Heart right ventricle (tissue), 16 donors: Measurements from ENCODE around the gene SUMO2. TPM values are rescaled to one million over a fixed set of nuclear protein-coding genes. Genes with fewer than 3 reads are reported as not detected.
A peak's percentile ranks its signal among the peaks of the same experiment; 100 is the strongest.
"Not testable (repeated sequence)": the region's sequence is repeated elsewhere in the genome, so short reads cannot be mapped to it uniquely, and the experiment has no call there.

ENCODE experiments used
- ATAC-seq, 8 donors: fragments of 200-7000 bp; cut with Tn5 transposase; one replicate each; pipeline ENCODE4 v1.9.1; 2020; ENCODE audit warnings: mild to moderate bottlenecking in 8 of 8, moderate library complexity in 8 of 8, moderate number of reproducible peaks in 1 of 8
- DNase-seq, 2 donors: peaks; one replicate each; pipeline ENCODE4 v3.0.0-alpha.2; 2020
- H3K27ac ChIP-seq, 10 donors: fragments of 200-600 bp; sonication (generic) in 2 of 10; one replicate each; pipeline versions ENCODE4 v1.5.0 to v1.8.0; 2020 to 2022; ENCODE audit warnings: mild to moderate bottlenecking in 3 of 10
- H3K27me3 ChIP-seq, 7 donors: fragments of 200-600 bp; one replicate each; pipeline ENCODE4 v1.8.0; 2021 to 2022; ENCODE audit warnings: mild to moderate bottlenecking in 2 of 7
- H3K36me3 ChIP-seq, 9 donors: fragments of 200-600 bp; sonication (generic) in 1 of 9; one replicate each; pipeline versions ENCODE4 v1.5.0 to v1.8.0; 2020 to 2022; ENCODE audit warnings: mild to moderate bottlenecking in 2 of 9
- H3K4me1 ChIP-seq, 9 donors: fragments of 200-600 bp; sonication (generic) in 1 of 9; one replicate each; pipeline versions ENCODE4 v1.5.0 to v1.8.0; 2020 to 2022; ENCODE audit warnings: mild to moderate bottlenecking in 4 of 9
- H3K4me3 ChIP-seq, 10 donors: fragments of 200-600 bp; sonication (generic) in 2 of 10; one replicate each; pipeline versions ENCODE4 v1.5.0 to v1.8.0; 2020 to 2022; ENCODE audit warnings: mild to moderate bottlenecking in 7 of 10, moderate library complexity in 2 of 10
- H3K9me3 ChIP-seq, 11 donors: fragments of 200-600 bp in 10 of 11; sonication (generic) in 2 of 11; one replicate each; pipeline versions ENCODE4 v1.5.0 to v1.8.0; 2013 to 2022; ENCODE audit warnings: mild to moderate bottlenecking in 2 of 11, control low read depth in 1 of 11, moderate library complexity in 1 of 11
- CTCF ChIP-seq, 9 donors: fragments of 200-600 bp; sonication (generic) in 2 of 9; IDR thresholded peaks; one replicate each; pipeline versions ENCODE4 v1.5.0 to v1.8.0; 2021 to 2022; ENCODE audit warnings: antibody characterized with exemption in 9 of 9, mild to moderate bottlenecking in 5 of 9, moderate library complexity in 1 of 9
- WGBS, 2 donors: extraction: QIAGEN DNeasy Blood & Tissue Kit; methylation state at CpG; one replicate each; pipeline ENCODE4 v1.1.7; 2013; ENCODE audit warnings: inconsistent platforms in 1 of 2; 5-methylcytosine and 5-hydroxymethylcytosine counted together
- intact Hi-C, 10 donors: fragments of 100-400 bp; cut with DNase I; formaldehyde crosslinking; loops; one replicate each; pipeline versions ENCODE4 v1.11.1 to v1.14.2; 2022
- polyA plus RNA-seq, 2 donors: library from polyadenylated mRNA; stranded (reverse); fragments of 200-250 nt; gene quantifications; one replicate each; pipeline ENCODE4 v1.2.3, GENCODE V29; 2013
- total RNA-seq, 10 donors: library from RNA; stranded (reverse); fragmentation: NEBNext Ultra II Directional in 3 of 10; extraction: Animal tissue kit (Norgen Biotek cat#: 25700) in 3 of 10; gene quantifications; one replicate each; pipeline versions ENCODE4 v1.2.1 to v1.2.4, GENCODE V29; 2021 to 2023
- donor health status: Arrhythmogenic right ventricular cardiomyopathy.
- donor health status: ischemic (EF 13 %, LVEDD 7.1; RV severe dilation, severe dysfunction).
- donor health status: healthy with polysubstance abuse.
- donor health status: DM: no; HTN: yes; CAD: no.
- donor health status: DM: no; HTN: no; CAD: no.
- donor health status: ischemic (EF 25% LVEDD 6.9; RV normal size, moderate dysfunction).
- donor health status: ischemic (EF 25% LVEDD 5.7; RV mildly dilated, moderate dysfunction).
- donor health status: healthy.
- donor health status: DM: yes; HTN: yes; CAD: no.
- donor health status: Ischemic cardiomyopathy.
- donor health status: ischemic (EF 35%, LVEDD 5.7; RV mildly dilated, moderate dysfunction).
- donor health status: nonischemic (EF 11% LVEDD 7.7; RV severe dilation, severe dysfunction).
- donor health status: DM: yes; HTN: yes; CAD: no.
- donor health status: PGD.
- donor health status: ischemic (EF 29% LVEDD 5.4; RV normal size, mild dysfunction).
- donor health status: nonischemic (EF 23%, LVEDD 6.1; RV moderate dilation, normal function).

SUMO2 gene
- total and polyA plus RNA-seq, 12 donors, result 47.9 to 258 (median 212) TPM

GRCh38 chr17:75207760-75208159, 25.0 kb upstream of the SUMO2 start:
- no peak for TF ChIP-seq CTCF (IDR thresholded peaks at IDR 0.05)
- 86 to 87% methylated on average over 12 of the region's 12 CpGs for WGBS, 2 donors
- Histone ChIP-seq H3K36me3 (peaks cover 0 to 47% (median 25%) of the 10 kb centered on the region in 9 donors), H3K9me3 (no peaks in the 10 kb centered on the region), H3K4me3 (no peak overlapping the region), H3K27ac (no peak overlapping the region), H3K27me3 (no peaks in the 10 kb centered on the region), H3K4me1 (peaks cover 5 to 28% (median 21%) of the 10 kb centered on the region in 9 donors)
- ATAC-seq (no peak), DNase-seq (no peak)
- intact Hi-C loops, result loop anchor here in 5 of 10 donors (5.0 to 10.0 kb wide), 6 partner anchors 93 to 245 kb away; partner anchors contain the start of genes ATP5PD (in 1 of the 5) and KCTD2 (in 1 of the 5)

- H3K4me1 ChIP-seq, result peaks cover 5 to 28% (median 21%) of the 10 kb centered on the region in 9 donors
- not testable (repeated sequence) for H3K9me3 ChIP-seq, H3K27ac ChIP-seq, H3K27me3 ChIP-seq, DNase-seq, ATAC-seq
- H3K4me3 ChIP-seq, result peak overlapping the region in 5 of 10 donors; percentile 74 to 88 (median 86)
- H3K36me3 ChIP-seq, result peaks cover 0 to 39% (median 20%) of the 10 kb centered on the region in 9 donors
- intact Hi-C loops, result loop anchor here in 5 of 10 donors (5.0 to 10.0 kb wide), 6 partner anchors 92 to 245 kb away; partner anchors contain the start of genes ATP5PD (in 1 of the 5) and KCTD2 (in 1 of the 5)
- 78 to 82% methylated on average over 8 of the region's 8 CpGs for WGBS, 2 donors
These were observed 24.3 kb upstream of the SUMO2 start for GRCh38 chr17:75207050-75207407.

GRCh38 chr17:75205793-75206163, 23.0 kb upstream of the SUMO2 start:
- intact Hi-C loops, result loop anchor here in 5 of 10 donors (5.0 to 10.0 kb wide), 6 partner anchors 91 to 243 kb away; partner anchors contain the start of genes ATP5PD (in 1 of the 5) and KCTD2 (in 1 of the 5)

GRCh38 chr17:75205037-75205792, 22.5 kb upstream of the SUMO2 start, which contains the start of gene NUP85:
TSS of gene NUP85 (plus strand) at chr17:75205679. CDS start at chr17:75205762, 83 bp downstream.
- peak; percentile 93 to 98 (median 96) for ATAC-seq

More at GRCh38 chr17:75205793-75206163, 23.0 kb upstream of the SUMO2 start:
- ATAC-seq (peak in 5 of 8 donors; percentile 1 to 10 (median 3)), DNase-seq (no peak)
- Histone ChIP-seq H3K4me3 (peak overlapping the region; percentile 67 to 99 (median 86)), H3K27me3 (no peaks in the 10 kb centered on the region), H3K9me3 (no peaks in the 10 kb centered on the region), H3K4me1 (peaks cover 5 to 28% (median 21%) of the 10 kb centered on the region in 9 donors), H3K27ac (peak overlapping the region; percentile 92 to 98 (median 96)), H3K36me3 (peaks cover 0 to 27% (median 13%) of the 10 kb centered on the region in 9 donors)
- 0 to 1% methylated on average over 22 of the region's 22 CpGs for WGBS, 2 donors
- peak in 1 of 9 donors; percentile 5 for TF ChIP-seq CTCF (IDR thresholded peaks at IDR 0.05)

More at GRCh38 chr17:75205037-75205792, 22.5 kb upstream of the SUMO2 start, which contains the start of gene NUP85:
- Histone ChIP-seq H3K4me1 (peaks cover 5 to 28% (median 21%) of the 10 kb centered on the region in 9 donors), H3K9me3 (no peaks in the 10 kb centered on the region), H3K27ac (peak within 1 kb of the TSS; percentile 92 to 98 (median 96)), H3K36me3 (peaks cover 0 to 21% (median 9%) of the 10 kb centered on the region in 9 donors), H3K4me3 (peak within 1 kb of the TSS; percentile 67 to 99 (median 86)), H3K27me3 (no peaks in the 10 kb centered on the region)
- intact Hi-C loops, result loop anchor here in 5 of 10 donors (5.0 to 10.0 kb wide), 6 partner anchors 90 to 243 kb away; partner anchors contain the start of genes ATP5PD (in 1 of the 5) and KCTD2 (in 1 of the 5)
- 0% methylated on average over 57 of the region's 57 CpGs for WGBS, 2 donors
- peak; percentile 95 to 96 for DNase-seq
- TF ChIP-seq CTCF (IDR thresholded peaks at IDR 0.05), result no peak
